Vagina (tissue), 2 donors: ENCODE measurements around the gene HECW1.

Source experiments
- POLR2A ChIP-seq, 2 donors: fragments of 450-650 bp; IDR thresholded peaks; one replicate each; pipeline ENCODE4 v1.6.1; 2017; ENCODE audit warnings: antibody characterized with exemption in 2 of 2, mild to moderate bottlenecking in 2 of 2, moderate library complexity in 2 of 2
- POLR2AphosphoS5 ChIP-seq, 2 donors: sonication (generic); formaldehyde crosslinking; IDR thresholded peaks; one replicate each; pipeline ENCODE4 v1.9.0; 2017; ENCODE audit warnings: antibody characterized with exemption in 2 of 2, mild to moderate bottlenecking in 2 of 2, low read depth in 1 of 2; ENCODE audit not compliant: insufficient read depth in 1 of 2
- TF ChIP-seq, protein P1 (sequence below), 3 experiments: fragments of 450-650 bp in 2 of 3; fragments of 200-600 bp in 1 of 3; sonication (generic) in 1 of 3; IDR thresholded peaks; one replicate each; pipeline ENCODE4 v1.5.1; 2017 to 2019; ENCODE audit warnings: antibody characterized with exemption in 3 of 3, mild to moderate bottlenecking in 2 of 3, moderate library complexity in 2 of 3

DNA sequence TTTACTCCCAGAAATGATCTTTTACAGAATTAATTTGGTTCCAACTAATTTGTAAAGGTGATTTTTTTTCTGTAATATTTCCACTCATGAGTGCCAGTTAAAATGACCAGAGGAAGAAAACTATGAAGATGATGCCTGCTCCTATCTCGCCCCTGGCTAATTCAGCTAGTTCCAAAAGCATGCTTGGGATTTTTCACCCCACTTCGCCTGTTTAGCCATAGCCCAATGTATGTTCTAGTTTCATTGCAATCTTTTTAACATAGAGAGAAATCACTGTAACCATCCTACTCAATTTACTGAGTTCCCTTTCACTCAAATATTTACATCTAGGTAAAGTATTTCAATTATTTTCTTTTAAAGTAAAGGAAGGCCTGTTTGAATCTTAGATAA lies 447.5 kb downstream of the HECW1 start:
- TF ChIP-seq, protein P1, sequence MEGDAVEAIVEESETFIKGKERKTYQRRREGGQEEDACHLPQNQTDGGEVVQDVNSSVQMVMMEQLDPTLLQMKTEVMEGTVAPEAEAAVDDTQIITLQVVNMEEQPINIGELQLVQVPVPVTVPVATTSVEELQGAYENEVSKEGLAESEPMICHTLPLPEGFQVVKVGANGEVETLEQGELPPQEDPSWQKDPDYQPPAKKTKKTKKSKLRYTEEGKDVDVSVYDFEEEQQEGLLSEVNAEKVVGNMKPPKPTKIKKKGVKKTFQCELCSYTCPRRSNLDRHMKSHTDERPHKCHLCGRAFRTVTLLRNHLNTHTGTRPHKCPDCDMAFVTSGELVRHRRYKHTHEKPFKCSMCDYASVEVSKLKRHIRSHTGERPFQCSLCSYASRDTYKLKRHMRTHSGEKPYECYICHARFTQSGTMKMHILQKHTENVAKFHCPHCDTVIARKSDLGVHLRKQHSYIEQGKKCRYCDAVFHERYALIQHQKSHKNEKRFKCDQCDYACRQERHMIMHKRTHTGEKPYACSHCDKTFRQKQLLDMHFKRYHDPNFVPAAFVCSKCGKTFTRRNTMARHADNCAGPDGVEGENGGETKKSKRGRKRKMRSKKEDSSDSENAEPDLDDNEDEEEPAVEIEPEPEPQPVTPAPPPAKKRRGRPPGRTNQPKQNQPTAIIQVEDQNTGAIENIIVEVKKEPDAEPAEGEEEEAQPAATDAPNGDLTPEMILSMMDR (IDR thresholded peaks at IDR 0.05) = no peak
- TF ChIP-seq POLR2AphosphoS5 (IDR thresholded peaks at IDR 0.05; ENCODE audit: insufficient read depth in 1 of 2, low read depth in 1 of 2) (no peak), POLR2A (IDR thresholded peaks at IDR 0.05) (no peak)
